Measurements from ENCODE around the gene FAM216B.

Gene FAM216B

GRCh38 chr13:42752731-42753130 lies 28.7 kb upstream of the FAM216B start:
- H3K27me3 ChIP-seq (ENCODE audit: control insufficient read depth in 1 of 2, insufficient read depth in 2 of 2, low read length in 2 of 2), result no peaks in the 10 kb centered on the region
- H3K9me3 ChIP-seq (ENCODE audit: control insufficient read depth in 1 of 2, low read length in 2 of 2), result no peaks in the 10 kb centered on the region

GRCh38 chr13:42753697-42754096 lies 27.7 kb upstream of the FAM216B start:
- H3K9ac ChIP-seq (ENCODE audit: low read depth in 1 of 2, low read length in 2 of 2), result no peak overlapping the region
- no peak overlapping the region for H3K27ac ChIP-seq (ENCODE audit: low read depth, low read length)
- H3K36me3 ChIP-seq (ENCODE audit: control insufficient read depth in 1 of 2, insufficient read depth in 2 of 2, low read length in 2 of 2), result no peaks in the 10 kb centered on the region
- no peak overlapping the region for H3K4me3 ChIP-seq (ENCODE audit: low read depth in 1 of 2, low read length in 2 of 2)
- H3K27me3 ChIP-seq (ENCODE audit: control insufficient read depth in 1 of 2, insufficient read depth in 2 of 2, low read length in 2 of 2), result no peaks in the 10 kb centered on the region
- H3K4me1 ChIP-seq (ENCODE audit: control insufficient read depth in 1 of 2, insufficient read depth in 2 of 2, low read length in 2 of 2), result no peaks in the 10 kb centered on the region
- no peaks in the 10 kb centered on the region for H3K9me3 ChIP-seq (ENCODE audit: control insufficient read depth in 1 of 2, low read length in 2 of 2)

More at GRCh38 chr13:42752731-42753130, 28.7 kb upstream of the FAM216B start:
- no peak overlapping the region for H3K27ac ChIP-seq (ENCODE audit: low read depth, low read length)
- no peaks in the 10 kb centered on the region for H3K4me1 ChIP-seq (ENCODE audit: control insufficient read depth in 1 of 2, insufficient read depth in 2 of 2, low read length in 2 of 2)
- no peaks in the 10 kb centered on the region for H3K36me3 ChIP-seq (ENCODE audit: control insufficient read depth in 1 of 2, insufficient read depth in 2 of 2, low read length in 2 of 2)
- H3K4me3 ChIP-seq (ENCODE audit: low read depth in 1 of 2, low read length in 2 of 2), result no peak overlapping the region
- H3K9ac ChIP-seq (ENCODE audit: low read depth in 1 of 2, low read length in 2 of 2), result no peak overlapping the region

- no peaks in the 10 kb centered on the region for H3K4me1 ChIP-seq (ENCODE audit: control insufficient read depth in 1 of 2, insufficient read depth in 2 of 2, low read length in 2 of 2)
- H3K9ac ChIP-seq (ENCODE audit: low read depth in 1 of 2, low read length in 2 of 2), result no peak overlapping the region
- no peaks in the 10 kb centered on the region for H3K27me3 ChIP-seq (ENCODE audit: control insufficient read depth in 1 of 2, insufficient read depth in 2 of 2, low read length in 2 of 2)
- H3K36me3 ChIP-seq (ENCODE audit: control insufficient read depth in 1 of 2, insufficient read depth in 2 of 2, low read length in 2 of 2), result no peaks in the 10 kb centered on the region
- no peak overlapping the region for H3K27ac ChIP-seq (ENCODE audit: low read depth, low read length)
- no peaks in the 10 kb centered on the region for H3K9me3 ChIP-seq (ENCODE audit: control insufficient read depth in 1 of 2, low read length in 2 of 2)
- H3K4me3 ChIP-seq (ENCODE audit: low read depth in 1 of 2, low read length in 2 of 2), result no peak overlapping the region
Measured at GRCh38 chr13:42754801-42755510, 26.4 kb upstream of the FAM216B start.

- Histone ChIP-seq H3K9ac (ENCODE audit: low read depth in 1 of 2, low read length in 2 of 2) (no peak overlapping the region), H3K4me1 (ENCODE audit: control insufficient read depth in 1 of 2, insufficient read depth in 2 of 2, low read length in 2 of 2) (no peaks in the 10 kb centered on the region), H3K36me3 (ENCODE audit: control insufficient read depth in 1 of 2, insufficient read depth in 2 of 2, low read length in 2 of 2) (no peaks in the 10 kb centered on the region), H3K9me3 (ENCODE audit: control insufficient read depth in 1 of 2, low read length in 2 of 2) (no peaks in the 10 kb centered on the region), H3K27ac (ENCODE audit: low read depth, low read length) (no peak overlapping the region), H3K4me3 (ENCODE audit: low read depth in 1 of 2, low read length in 2 of 2) (no peak overlapping the region), H3K27me3 (ENCODE audit: control insufficient read depth in 1 of 2, insufficient read depth in 2 of 2, low read length in 2 of 2) (no peaks in the 10 kb centered on the region)
Measured at GRCh38 chr13:42757678-42758420, 23.5 kb upstream of the FAM216B start.

GRCh38 chr13:42758515-42758914 lies 22.9 kb upstream of the FAM216B start:
- no peak overlapping the region for H3K4me3 ChIP-seq (ENCODE audit: low read depth in 1 of 2, low read length in 2 of 2)
- no peak overlapping the region for H3K9ac ChIP-seq (ENCODE audit: low read depth in 1 of 2, low read length in 2 of 2)
- H3K27ac ChIP-seq (ENCODE audit: low read depth, low read length), result no peak overlapping the region
- H3K36me3 ChIP-seq (ENCODE audit: control insufficient read depth in 1 of 2, insufficient read depth in 2 of 2, low read length in 2 of 2), result no peaks in the 10 kb centered on the region
- no peaks in the 10 kb centered on the region for H3K9me3 ChIP-seq (ENCODE audit: control insufficient read depth in 1 of 2, low read length in 2 of 2)
- no peaks in the 10 kb centered on the region for H3K27me3 ChIP-seq (ENCODE audit: control insufficient read depth in 1 of 2, insufficient read depth in 2 of 2, low read length in 2 of 2)
- no peaks in the 10 kb centered on the region for H3K4me1 ChIP-seq (ENCODE audit: control insufficient read depth in 1 of 2, insufficient read depth in 2 of 2, low read length in 2 of 2)

- H3K9ac ChIP-seq (ENCODE audit: low read depth in 1 of 2, low read length in 2 of 2), result no peak overlapping the region
- H3K27ac ChIP-seq (ENCODE audit: low read depth, low read length), result no peak overlapping the region
- no peaks in the 10 kb centered on the region for H3K27me3 ChIP-seq (ENCODE audit: control insufficient read depth in 1 of 2, insufficient read depth in 2 of 2, low read length in 2 of 2)
- H3K4me3 ChIP-seq (ENCODE audit: low read depth in 1 of 2, low read length in 2 of 2), result no peak overlapping the region
- H3K4me1 ChIP-seq (ENCODE audit: control insufficient read depth in 1 of 2, insufficient read depth in 2 of 2, low read length in 2 of 2), result no peaks in the 10 kb centered on the region
- no peaks in the 10 kb centered on the region for H3K9me3 ChIP-seq (ENCODE audit: control insufficient read depth in 1 of 2, low read length in 2 of 2)
- no peaks in the 10 kb centered on the region for H3K36me3 ChIP-seq (ENCODE audit: control insufficient read depth in 1 of 2, insufficient read depth in 2 of 2, low read length in 2 of 2)
Measured at GRCh38 chr13:42760951-42761350, 20.4 kb upstream of the FAM216B start.

GRCh38 chr13:42762251-42762650 lies 19.1 kb upstream of the FAM216B start:
- Histone ChIP-seq H3K36me3 (ENCODE audit: control insufficient read depth in 1 of 2, insufficient read depth in 2 of 2, low read length in 2 of 2) (no peaks in the 10 kb centered on the region), H3K27me3 (ENCODE audit: control insufficient read depth in 1 of 2, insufficient read depth in 2 of 2, low read length in 2 of 2) (no peaks in the 10 kb centered on the region), H3K9me3 (ENCODE audit: control insufficient read depth in 1 of 2, low read length in 2 of 2) (no peaks in the 10 kb centered on the region), H3K27ac (ENCODE audit: low read depth, low read length) (no peak overlapping the region), H3K4me1 (ENCODE audit: control insufficient read depth in 1 of 2, insufficient read depth in 2 of 2, low read length in 2 of 2) (no peaks in the 10 kb centered on the region), H3K9ac (ENCODE audit: low read depth in 1 of 2, low read length in 2 of 2) (no peak overlapping the region), H3K4me3 (ENCODE audit: low read depth in 1 of 2, low read length in 2 of 2) (no peak overlapping the region)

GRCh38 chr13:42762917-42763316 lies 18.5 kb upstream of the FAM216B start:
- H3K27me3 ChIP-seq (ENCODE audit: control insufficient read depth in 1 of 2, insufficient read depth in 2 of 2, low read length in 2 of 2), result no peaks in the 10 kb centered on the region
- H3K4me3 ChIP-seq (ENCODE audit: low read depth in 1 of 2, low read length in 2 of 2), result no peak overlapping the region
- H3K9me3 ChIP-seq (ENCODE audit: control insufficient read depth in 1 of 2, low read length in 2 of 2), result no peaks in the 10 kb centered on the region
- H3K36me3 ChIP-seq (ENCODE audit: control insufficient read depth in 1 of 2, insufficient read depth in 2 of 2, low read length in 2 of 2), result no peaks in the 10 kb centered on the region
- H3K9ac ChIP-seq (ENCODE audit: low read depth in 1 of 2, low read length in 2 of 2), result no peak overlapping the region
- H3K4me1 ChIP-seq (ENCODE audit: control insufficient read depth in 1 of 2, insufficient read depth in 2 of 2, low read length in 2 of 2), result no peaks in the 10 kb centered on the region
- H3K27ac ChIP-seq (ENCODE audit: low read depth, low read length), result no peak overlapping the region

- Histone ChIP-seq H3K9me3 (ENCODE audit: control insufficient read depth in 1 of 2, low read length in 2 of 2) (no peaks in the 10 kb centered on the region), H3K4me3 (ENCODE audit: low read depth in 1 of 2, low read length in 2 of 2) (no peak overlapping the region), H3K36me3 (ENCODE audit: control insufficient read depth in 1 of 2, insufficient read depth in 2 of 2, low read length in 2 of 2) (no peaks in the 10 kb centered on the region), H3K9ac (ENCODE audit: low read depth in 1 of 2, low read length in 2 of 2) (no peak overlapping the region), H3K27ac (ENCODE audit: low read depth, low read length) (no peak overlapping the region), H3K4me1 (ENCODE audit: control insufficient read depth in 1 of 2, insufficient read depth in 2 of 2, low read length in 2 of 2) (no peaks in the 10 kb centered on the region), H3K27me3 (ENCODE audit: control insufficient read depth in 1 of 2, insufficient read depth in 2 of 2, low read length in 2 of 2) (no peaks in the 10 kb centered on the region)
Measured at GRCh38 chr13:42766016-42766415, 15.4 kb upstream of the FAM216B start.

- no peak overlapping the region for H3K9ac ChIP-seq (ENCODE audit: low read depth in 1 of 2, low read length in 2 of 2)
- no peaks in the 10 kb centered on the region for H3K27me3 ChIP-seq (ENCODE audit: control insufficient read depth in 1 of 2, insufficient read depth in 2 of 2, low read length in 2 of 2)
- H3K36me3 ChIP-seq (ENCODE audit: control insufficient read depth in 1 of 2, insufficient read depth in 2 of 2, low read length in 2 of 2), result no peaks in the 10 kb centered on the region
- no peak overlapping the region for H3K27ac ChIP-seq (ENCODE audit: low read depth, low read length)
- H3K4me3 ChIP-seq (ENCODE audit: low read depth in 1 of 2, low read length in 2 of 2), result no peak overlapping the region
- H3K9me3 ChIP-seq (ENCODE audit: control insufficient read depth in 1 of 2, low read length in 2 of 2), result no peaks in the 10 kb centered on the region
- H3K4me1 ChIP-seq (ENCODE audit: control insufficient read depth in 1 of 2, insufficient read depth in 2 of 2, low read length in 2 of 2), result no peaks in the 10 kb centered on the region
Measured at GRCh38 chr13:42769650-42770049, 11.7 kb upstream of the FAM216B start.
